K562 (cell line): ENCODE measurements around the gene DAB1. TPM values are rescaled to one million over a fixed set of nuclear protein-coding genes. Genes with fewer than 3 reads are reported as not detected.

Experiments
- ATAC-seq: fragments of 200-7000 bp; cut with Tn5 transposase; 3 replicates; pipeline ENCODE4 v1.9.1; 2020; ENCODE audit warnings: moderate library complexity
- BruUV-seq: library from RNA; stranded (reverse); fragments of 400-500 nt; replicated peaks from 2 replicates; lab custom pipeline; 2021; lab: Mats Ljungman, UMichigan
- CTCF ChIA-PET: fragments of 300-600 bp; formaldehyde crosslinking; extraction: SDS; loops from one replicate; lab custom pipeline; 2021; ENCODE audit warnings: low intra/inter-chr PET ratio; lab: Yijun Ruan, JAX
- POLR2A ChIA-PET: fragments of 300-600, 350-650 bp; sonication (Branson Sonifier 250); formaldehyde crosslinking; extraction: SDS; loops from one replicate; lab custom pipeline; 2021; ENCODE audit warnings: antibody characterized with exemption, inconsistent platforms; lab: Yijun Ruan, JAX
- DNase-seq, 4 experiments: peaks; one replicate each; pipeline versions ENCODE4 v3.0.0 to v3.0.0-alpha.2; 2011 to 2018; ENCODE audit warnings: low spot score in 3 of 4, mixed read lengths in 3 of 4; ENCODE audit errors: extremely low read depth in 1 of 4
- FAIRE-seq: peaks from 2 replicates; lab custom pipeline; 2011; peaks lifted over from hg19 to GRCh38; lab: Jason Lieb, UNC
- H2AFZ ChIP-seq: 2 replicates; pipeline ENCODE4 v1.6.0; 2011; ENCODE audit warnings: low read depth, low read length, control low read depth, inconsistent platforms
- H3K27ac ChIP-seq: fragments of 200-600 bp; 3 replicates; pipeline ENCODE4 v1.8.0; 2011; ENCODE audit warnings: low read depth, mild to moderate bottlenecking, control low read depth, inconsistent platforms, low read length, moderate library complexity, mixed read lengths; ENCODE audit errors: extremely low read depth
- H3K27me3 ChIP-seq, 2 experiments: fragments of 300-600 bp in 1 of 2; 2 replicates in 1 of 2; 3 replicates in 1 of 2; pipeline versions ENCODE4 v1.6.0 to v1.8.0; 2011; ENCODE audit warnings: inconsistent platforms in 2 of 2, low read length in 2 of 2, mild to moderate bottlenecking in 1 of 2, mixed read lengths in 1 of 2, moderate library complexity in 1 of 2; ENCODE audit not compliant: control insufficient read depth in 2 of 2, insufficient read depth in 2 of 2
- H3K36me3 ChIP-seq: fragments of 300-600 bp; 3 replicates; pipeline ENCODE4 v1.8.0; 2011; ENCODE audit warnings: mild to moderate bottlenecking, low read length, inconsistent platforms; ENCODE audit not compliant: control insufficient read depth, insufficient read depth
- H3K4me1 ChIP-seq, 2 experiments: fragments of 200-600 bp in 1 of 2; replicated peaks in 1 of 2; 2 replicates in 1 of 2; 3 replicates in 1 of 2; pipeline versions ENCODE4 v1.5.1 to v1.8.0; 2011; ENCODE audit warnings: inconsistent platforms in 2 of 2, low read length in 2 of 2, mild to moderate bottlenecking in 1 of 2, mixed read lengths in 1 of 2, moderate library complexity in 1 of 2; ENCODE audit not compliant: control insufficient read depth in 2 of 2, insufficient read depth in 2 of 2
- H3K4me2 ChIP-seq: 2 replicates; pipeline ENCODE4 v1.6.1; 2011; ENCODE audit warnings: low read length, control low read depth, inconsistent platforms, mixed read lengths; ENCODE audit not compliant: insufficient read depth
- H3K4me3 ChIP-seq: fragments of 200-600 bp; sonication (generic), shearing (Covaris generic); 2 replicates; pipeline ENCODE4 v1.5.1; 2016; ENCODE audit warnings: control low read depth, inconsistent platforms
- H3K79me2 ChIP-seq: fragments of 200-600 bp; 3 replicates; pipeline ENCODE4 v1.8.0; 2011; ENCODE audit warnings: low read length, inconsistent platforms; ENCODE audit not compliant: control insufficient read depth, insufficient read depth
- H3K9ac ChIP-seq, 2 experiments: 2 replicates each; pipeline versions ENCODE4 v1.6.0 to v1.6.1; 2011; ENCODE audit warnings: low read depth in 2 of 2, low read length in 2 of 2, control low read depth in 1 of 2, inconsistent platforms in 1 of 2, mild to moderate bottlenecking in 1 of 2, mixed read lengths in 1 of 2; ENCODE audit not compliant: insufficient read depth in 1 of 2
- H3K9me1 ChIP-seq: one replicate; pipeline ENCODE4 v1.6.0; 2011; ENCODE audit warnings: inconsistent platforms, mild to moderate bottlenecking, low read length, moderate library complexity; ENCODE audit not compliant: control insufficient read depth, insufficient read depth
- H3K9me3 ChIP-seq: replicated peaks from 2 replicates; pipeline ENCODE4 v1.5.1; 2011; ENCODE audit warnings: low read depth, low read length, inconsistent platforms; ENCODE audit not compliant: control insufficient read depth, insufficient read depth
- H4K20me1 ChIP-seq: replicated peaks from 2 replicates; pipeline ENCODE4 v1.6.1; 2011; ENCODE audit warnings: low read length, inconsistent platforms, mixed read lengths; ENCODE audit not compliant: control insufficient read depth, insufficient read depth
- ARNT ChIP-seq, 2 experiments: fragments of 450-650 bp; IDR thresholded peaks; 2 replicates each; pipeline ENCODE4 v1.6.1; 2016; ENCODE audit warnings: mild to moderate bottlenecking in 1 of 2
- CEBPG ChIP-seq, 3 experiments: fragments of 200-800 bp in 1 of 3; sonication (Bioruptor generic) in 1 of 3; sonication (generic) in 1 of 3; formaldehyde crosslinking in 1 of 3; IDR thresholded peaks in 2 of 3; conservative IDR thresholded peaks in 1 of 3; 2 replicates each; pipeline versions ENCODE4 v1.6.1 to v1.8.0; 2016 to 2022; ENCODE audit warnings: missing compliant biosample characterization in 2 of 3, missing genetic modification characterization in 2 of 3, mild to moderate bottlenecking in 1 of 3, missing genetic modification reagents in 1 of 3
- POLR3A ChIP-seq: IDR thresholded peaks from 2 replicates; pipeline ENCODE4 v1.6.1; 2011; ENCODE audit warnings: borderline replicate concordance, mild to moderate bottlenecking, moderate library complexity; ENCODE audit not compliant: insufficient read length, insufficient read depth; ENCODE audit errors: extremely low read depth
- SP1 ChIP-seq: sonication (generic); formaldehyde crosslinking; IDR thresholded peaks from 2 replicates; pipeline ENCODE4 v1.8.1; 2022; ENCODE audit warnings: mild to moderate bottlenecking, missing genetic modification reagents
- TRIM24 ChIP-seq, 2 experiments: fragments of 450-650 bp; IDR thresholded peaks; 2 replicates each; pipeline ENCODE4 v1.6.1; 2016
- ZNF24 ChIP-seq: fragments of 450-650 bp; IDR thresholded peaks from 2 replicates; pipeline ENCODE4 v1.6.1; 2016
- ZNF518B ChIP-seq: fragments of 250-450 bp; sonication (Bioruptor Pico); IDR thresholded peaks from 2 replicates; pipeline ENCODE4 v1.5.0; 2021; ENCODE audit warnings: mild to moderate bottlenecking, moderate library complexity
- WGBS: fragments of 100-300 bp; shearing (Covaris generic); methylation state at CpG from one replicate; pipeline ENCODE4 v1.1.6; 2016; ENCODE audit warnings: low coverage, mixed read lengths; ENCODE audit not compliant: insufficient coverage; ENCODE audit errors: missing lambda C conversion rate; 5-methylcytosine and 5-hydroxymethylcytosine counted together
- in situ Hi-C: fragments of 300-500 bp; cut with MboI; formaldehyde crosslinking; loops from 4 replicates; pipeline ENCODE4 v1.15.0; 2018; ENCODE audit warnings: inconsistent platforms, mixed read lengths
- intact Hi-C: fragments of 100-400 bp; cut with micrococcal nuclease; formaldehyde crosslinking; loops from 2 replicates; pipeline ENCODE4 v1.14.2; 2022
- polyA plus RNA-seq, 8 experiments: library from polyadenylated mRNA; depleted of rRNA in 4 of 8; stranded (reverse) in 5 of 8; unstranded in 3 of 8; fragments of >200 nt; fragmentation: Nextera tagmentation in 2 of 8; fragmentation: Illumina TruSeq in 1 of 8; extraction: Ambion mirVana in 2 of 8; extraction: Trizol in 1 of 8; gene quantifications; 2 replicates each; pipeline versions ENCODE4 v1.2.1 to v1.2.3, GENCODE V29; 2011 to 2014; ENCODE audit warnings: inconsistent platforms in 1 of 8, missing spikeins in 1 of 8
- total RNA-seq, 7 experiments: library from RNA; depleted of rRNA in 6 of 7; stranded (reverse); fragments of >200 nt in 6 of 7; fragmentation: Illumina TruSeq in 2 of 7; extraction: Trizol in 2 of 7; gene quantifications; 2 replicates each; pipeline versions ENCODE4 v1.2.1 to v1.2.3, GENCODE V29; 2011 to 2021; ENCODE audit warnings: low replicate concordance in 1 of 7
- TF ChIP-seq, protein P1 (sequence below): fragments of 450-650 bp; formaldehyde crosslinking; IDR thresholded peaks from 2 replicates; pipeline ENCODE4 v1.4.0; 2020; ENCODE audit warnings: mild to moderate bottlenecking, moderate library complexity

Gene DAB1
- total and polyA plus RNA-seq, 9 of the 15 experiments (the other 6 are each of a cell fraction or from before 2014, with no cell fraction given): not detected

- POLR2A ChIA-PET: no interaction called here
- ATAC-seq: no peak
- TF ChIP-seq SP1 (CRISPR knock-in tag) (no peak), CEBPG (CRISPR knock-in tag; IDR thresholded peaks at IDR 0.05) (no peak), CEBPG (tag; conservative IDR thresholded peaks at IDR 0.05 in 1 of 2, IDR thresholded peaks at IDR 0.05 in 1 of 2) (peak in 1 of 2 experiments; percentile 34; a peak in 1 of 4 replicates)
- H3K79me2 ChIP-seq: no peaks in the 10 kb centered on the region
- CTCF ChIA-PET: no interaction called here
- H3K9ac ChIP-seq: no peak overlapping the region
- H4K20me1 ChIP-seq: no peaks in the 10 kb centered on the region
- H2AFZ ChIP-seq: no peak overlapping the region
- H3K4me1 ChIP-seq: no peaks in the 10 kb centered on the region
- in situ Hi-C loops: loop anchor here (10.0 kb wide), 1 partner anchor 139 kb away; no protein-coding TSS in a partner anchor
- peaks cover 0 to 8% of the 10 kb centered on the region in 2 experiments; a peak in 2 of 5 replicates for H3K27me3 ChIP-seq
- WGBS: 3% methylated on average over 4 of the region's 4 CpGs
- no peaks in the 10 kb centered on the region for H3K9me3 ChIP-seq
- BruUV-seq: no TSS peak
- intact Hi-C loops: no loop called here
- no peak overlapping the region for H3K4me2 ChIP-seq
- H3K36me3 ChIP-seq: no peaks in the 10 kb centered on the region
- FAIRE-seq: no peak
- DNase-seq: no peak
- H3K27ac ChIP-seq: no peak overlapping the region
- no peak overlapping the region for H3K4me3 ChIP-seq
- no peaks in the 10 kb centered on the region for H3K9me1 ChIP-seq
Measured at GRCh38 chr1:56963667-56964066, 460.2 kb downstream of the DAB1 start.

DNA sequence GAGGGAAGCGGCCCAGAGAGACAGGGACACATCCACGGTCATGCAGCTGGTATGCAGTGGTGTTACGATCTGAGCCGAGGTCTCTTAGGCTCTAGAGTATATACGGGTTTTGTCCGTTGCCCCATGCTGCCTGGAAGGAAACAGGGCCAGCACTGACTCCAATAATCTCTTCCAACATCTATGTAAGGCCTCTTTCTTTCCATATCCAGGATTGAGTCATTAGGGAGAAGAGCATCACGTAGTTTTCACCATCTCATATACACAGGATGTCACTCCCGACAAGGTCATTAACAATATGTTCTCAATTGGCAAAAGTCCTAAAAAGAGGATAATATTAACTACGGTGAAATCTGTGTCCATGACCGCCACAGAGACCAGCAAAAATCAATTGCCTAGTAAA is 462.4 kb downstream of the DAB1 start:
- Histone ChIP-seq H2AFZ (no peak overlapping the region), H3K27me3 (peaks cover 0 to 8% of the 10 kb centered on the region in 2 experiments; a peak in 2 of 5 replicates), H3K79me2 (no peaks in the 10 kb centered on the region), H3K27ac (no peak overlapping the region), H3K9ac (no peak overlapping the region), H3K4me1 (no peaks in the 10 kb centered on the region), H3K4me2 (no peak overlapping the region), H3K36me3 (no peaks in the 10 kb centered on the region), H4K20me1 (no peaks in the 10 kb centered on the region), H3K4me3 (no peak overlapping the region), H3K9me1 (no peaks in the 10 kb centered on the region), H3K9me3 (no peaks in the 10 kb centered on the region)
- no peak for ATAC-seq
- POLR2A ChIA-PET: no interaction called here
- FAIRE-seq: no peak
- no TSS peak for BruUV-seq
- in situ Hi-C loops: loop anchor here (10.0 kb wide), 1 partner anchor 137 kb away; no protein-coding TSS in a partner anchor
- WGBS: 1% methylated on average over 10 of the region's 10 CpGs
- CTCF ChIA-PET: no interaction called here
- intact Hi-C loops: no loop called here
- no peak for DNase-seq
- TF ChIP-seq TRIM24 (IDR thresholded peaks at IDR 0.05) (no peak), ZNF24 (no peak), ARNT (IDR thresholded peaks at IDR 0.05) (no peak), ZNF518B (CRISPR knock-in tag) (no peak), POLR3A (no peak)
- TF ChIP-seq, protein P1, sequence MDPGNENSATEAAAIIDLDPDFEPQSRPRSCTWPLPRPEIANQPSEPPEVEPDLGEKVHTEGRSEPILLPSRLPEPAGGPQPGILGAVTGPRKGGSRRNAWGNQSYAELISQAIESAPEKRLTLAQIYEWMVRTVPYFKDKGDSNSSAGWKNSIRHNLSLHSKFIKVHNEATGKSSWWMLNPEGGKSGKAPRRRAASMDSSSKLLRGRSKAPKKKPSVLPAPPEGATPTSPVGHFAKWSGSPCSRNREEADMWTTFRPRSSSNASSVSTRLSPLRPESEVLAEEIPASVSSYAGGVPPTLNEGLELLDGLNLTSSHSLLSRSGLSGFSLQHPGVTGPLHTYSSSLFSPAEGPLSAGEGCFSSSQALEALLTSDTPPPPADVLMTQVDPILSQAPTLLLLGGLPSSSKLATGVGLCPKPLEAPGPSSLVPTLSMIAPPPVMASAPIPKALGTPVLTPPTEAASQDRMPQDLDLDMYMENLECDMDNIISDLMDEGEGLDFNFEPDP (CRISPR knock-in tag): no peak
